ENCODE results near the gene FAM174C.

- TF ChIP-seq EZH2phosphoT487 (IDR thresholded peaks at IDR 0.05; ENCODE audit: borderline replicate concordance) = no peak
- TF ChIP-seq CTCF (conservative IDR thresholded peaks at IDR 0.05; ENCODE audit: low read length) = no peak
These were observed 15.2 kb upstream of the FAM174C start for GRCh38 chr19:1259876-1260748.

Measured in Loucy (cell line).